Liver (tissue), 9 donors: Measurements from ENCODE around the gene CFAP65. TPM values are rescaled to one million over a fixed set of nuclear protein-coding genes. Genes with fewer than 3 reads are reported as not detected.

Experiments
- DNase-seq: peaks from one replicate; pipeline ENCODE4 v3.0.0-alpha.2; 2017; ENCODE audit warnings: low spot score
- H3K27ac ChIP-seq, 2 donors: one replicate each; pipeline ENCODE4 v1.7.0; 2013; ENCODE audit warnings: inconsistent platforms in 2 of 2, low read length in 2 of 2, control low read depth in 1 of 2, low read depth in 1 of 2, mild to moderate bottlenecking in 1 of 2
- H3K27me3 ChIP-seq, 4 donors: one replicate each; pipeline versions ENCODE4 v1.6.1 to v1.7.0; 2013; ENCODE audit warnings: low read length in 3 of 4, inconsistent platforms in 1 of 4, mild to moderate bottlenecking in 1 of 4, moderate library complexity in 1 of 4; ENCODE audit not compliant: control insufficient read depth in 4 of 4, insufficient read depth in 4 of 4
- H3K36me3 ChIP-seq, 4 donors: one replicate each; pipeline versions ENCODE4 v1.6.1 to v1.7.0; 2013; ENCODE audit warnings: low read length in 3 of 4, mild to moderate bottlenecking in 3 of 4, low read depth in 1 of 4, moderate library complexity in 1 of 4; ENCODE audit not compliant: control insufficient read depth in 4 of 4, insufficient read depth in 3 of 4
- H3K4me1 ChIP-seq, 4 donors: one replicate each; pipeline versions ENCODE4 v1.6.1 to v1.7.0; 2013; ENCODE audit warnings: low read length in 3 of 4, mild to moderate bottlenecking in 3 of 4, moderate library complexity in 1 of 4; ENCODE audit not compliant: control insufficient read depth in 4 of 4, insufficient read depth in 4 of 4
- H3K4me3 ChIP-seq, 3 donors: one replicate each; pipeline versions ENCODE4 v1.6.1 to v1.7.0; 2013; ENCODE audit warnings: low read length in 3 of 3, control low read depth in 1 of 3, low read depth in 1 of 3, mild to moderate bottlenecking in 1 of 3
- H3K9ac ChIP-seq, 2 donors: one replicate each; pipeline ENCODE4 v1.7.0; 2013; ENCODE audit warnings: low read length in 2 of 2, mild to moderate bottlenecking in 2 of 2, moderate library complexity in 2 of 2, control low read depth in 1 of 2, low read depth in 1 of 2
- H3K9me3 ChIP-seq, 4 donors: one replicate each; pipeline versions ENCODE4 v1.6.1 to v1.7.0; 2013; ENCODE audit warnings: low read length in 3 of 4; ENCODE audit not compliant: control insufficient read depth in 4 of 4
- FOXA1 ChIP-seq: IDR thresholded peaks from 2 replicates; pipeline ENCODE4 v1.6.1; 2016; ENCODE audit warnings: antibody characterized with exemption
- JUND ChIP-seq, 2 donors: IDR thresholded peaks; 2 replicates each; pipeline ENCODE4 v1.6.1; 2016; ENCODE audit warnings: antibody characterized with exemption in 2 of 2
- RAD21 ChIP-seq, 2 donors: IDR thresholded peaks; 2 replicates each; pipeline ENCODE4 v1.6.1; 2016; ENCODE audit warnings: antibody characterized with exemption in 2 of 2, mild to moderate bottlenecking in 2 of 2
- RXRA ChIP-seq, 2 donors: IDR thresholded peaks; 2 replicates each; pipeline ENCODE4 v1.6.1; 2017 to 2018; ENCODE audit warnings: antibody characterized with exemption in 2 of 2, mild to moderate bottlenecking in 1 of 2
- SP1 ChIP-seq: IDR thresholded peaks from 2 replicates; pipeline ENCODE4 v1.6.1; 2018; ENCODE audit warnings: antibody characterized with exemption, mild to moderate bottlenecking
- TAF1 ChIP-seq: conservative IDR thresholded peaks from 2 replicates; pipeline ENCODE4 v1.6.1; 2016; ENCODE audit warnings: antibody characterized with exemption, mild to moderate bottlenecking
- WGBS: extraction: QIAGEN DNeasy Blood & Tissue Kit; methylation state at CpG from one replicate; pipeline ENCODE4 v1.1.7; 2013; 5-methylcytosine and 5-hydroxymethylcytosine counted together
- polyA plus RNA-seq, 2 donors: library from polyadenylated mRNA; stranded (reverse) in 1 of 2; unstranded in 1 of 2; fragments of 200-250 nt in 1 of 2; fragments of >200 nt in 1 of 2; fragmentation: Nextera tagmentation in 1 of 2; extraction: Ambion mirVana in 1 of 2; gene quantifications; one replicate each; pipeline versions ENCODE4 v1.2.1 to v1.2.3, GENCODE V29; 2013 to 2015
- total RNA-seq, 2 donors: library from RNA; depleted of rRNA; stranded (reverse); fragments of >200 nt; gene quantifications; one replicate each; pipeline ENCODE4 v1.2.3, GENCODE V29; 2014
- TF ChIP-seq, protein P1 (sequence below): fragments of 150-350 bp; IDR thresholded peaks from 2 replicates; pipeline ENCODE4 v1.5.1; 2017; ENCODE audit warnings: improper control_type of control experiment, low read depth, low read length; ENCODE audit not compliant: missing input control
- TF ChIP-seq, protein P2 (sequence below): IDR thresholded peaks from 2 replicates; pipeline ENCODE4 v1.6.1; 2016; ENCODE audit warnings: antibody characterized with exemption, mild to moderate bottlenecking
- TF ChIP-seq, protein P3 (sequence below): IDR thresholded peaks from 2 replicates; pipeline ENCODE4 v1.6.1; 2016; ENCODE audit warnings: antibody characterized with exemption
- TF ChIP-seq, protein P4 (sequence below): IDR thresholded peaks from 2 replicates; pipeline ENCODE4 v1.6.1; 2016; ENCODE audit warnings: antibody characterized with exemption
- TF ChIP-seq, protein P5 (sequence below): IDR thresholded peaks from 2 replicates; pipeline ENCODE4 v1.6.1; 2016; ENCODE audit warnings: antibody characterized with exemption
- donor health status: healthy.
- donor health status: healthy.
- donor health status: healthy.
- donor health status: healthy.
- donor health status: healthy.

The CFAP65 gene
- total and polyA plus RNA-seq, 4 donors = not detected

DNA sequence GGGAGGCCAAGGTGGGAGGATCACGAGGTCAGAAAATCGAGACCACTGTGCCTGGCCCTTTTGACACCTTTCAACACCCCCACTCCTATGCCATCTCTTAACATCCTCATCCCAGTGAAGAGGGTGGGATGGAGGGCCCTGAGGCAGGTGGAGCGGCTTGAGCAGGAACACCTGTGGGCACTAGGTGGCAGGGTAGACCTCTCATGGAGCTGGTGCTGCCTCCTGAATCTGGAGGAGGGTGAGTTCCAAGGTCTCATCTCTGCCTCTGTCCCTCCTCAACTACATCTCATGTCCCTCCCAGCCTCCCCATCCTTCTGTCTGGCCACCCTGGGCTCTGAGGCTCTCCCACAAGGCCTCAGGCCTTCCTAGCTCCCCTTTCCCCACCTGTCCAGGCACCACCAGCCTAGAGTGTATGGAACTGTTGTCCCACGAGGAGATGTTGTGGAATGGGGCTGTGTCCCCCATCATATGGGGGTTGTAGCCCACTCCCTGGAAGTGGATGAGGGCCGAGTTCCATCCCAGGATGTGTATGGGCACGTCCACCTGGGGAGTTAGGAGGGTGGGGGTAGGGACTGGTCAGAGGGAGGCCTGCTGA lies 31.1 kb downstream of the CFAP65 start:
- H3K9ac ChIP-seq = no peak overlapping the region
- no peaks in the 10 kb centered on the region for H3K36me3 ChIP-seq
- 38% methylated on average over 6 of the region's 6 CpGs for WGBS
- no peak overlapping the region for H3K4me3 ChIP-seq
- DNase-seq = no peak
- no peaks in the 10 kb centered on the region for H3K27me3 ChIP-seq
- H3K4me1 ChIP-seq = no peaks in the 10 kb centered on the region
- no peaks in the 10 kb centered on the region for H3K9me3 ChIP-seq
- peak in 1 of 2 donors; percentile 72 for TF ChIP-seq RAD21 (IDR thresholded peaks at IDR 0.05)
- TF ChIP-seq, protein P1, sequence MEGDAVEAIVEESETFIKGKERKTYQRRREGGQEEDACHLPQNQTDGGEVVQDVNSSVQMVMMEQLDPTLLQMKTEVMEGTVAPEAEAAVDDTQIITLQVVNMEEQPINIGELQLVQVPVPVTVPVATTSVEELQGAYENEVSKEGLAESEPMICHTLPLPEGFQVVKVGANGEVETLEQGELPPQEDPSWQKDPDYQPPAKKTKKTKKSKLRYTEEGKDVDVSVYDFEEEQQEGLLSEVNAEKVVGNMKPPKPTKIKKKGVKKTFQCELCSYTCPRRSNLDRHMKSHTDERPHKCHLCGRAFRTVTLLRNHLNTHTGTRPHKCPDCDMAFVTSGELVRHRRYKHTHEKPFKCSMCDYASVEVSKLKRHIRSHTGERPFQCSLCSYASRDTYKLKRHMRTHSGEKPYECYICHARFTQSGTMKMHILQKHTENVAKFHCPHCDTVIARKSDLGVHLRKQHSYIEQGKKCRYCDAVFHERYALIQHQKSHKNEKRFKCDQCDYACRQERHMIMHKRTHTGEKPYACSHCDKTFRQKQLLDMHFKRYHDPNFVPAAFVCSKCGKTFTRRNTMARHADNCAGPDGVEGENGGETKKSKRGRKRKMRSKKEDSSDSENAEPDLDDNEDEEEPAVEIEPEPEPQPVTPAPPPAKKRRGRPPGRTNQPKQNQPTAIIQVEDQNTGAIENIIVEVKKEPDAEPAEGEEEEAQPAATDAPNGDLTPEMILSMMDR = peak; percentile 48
- TF ChIP-seq, protein P2, sequence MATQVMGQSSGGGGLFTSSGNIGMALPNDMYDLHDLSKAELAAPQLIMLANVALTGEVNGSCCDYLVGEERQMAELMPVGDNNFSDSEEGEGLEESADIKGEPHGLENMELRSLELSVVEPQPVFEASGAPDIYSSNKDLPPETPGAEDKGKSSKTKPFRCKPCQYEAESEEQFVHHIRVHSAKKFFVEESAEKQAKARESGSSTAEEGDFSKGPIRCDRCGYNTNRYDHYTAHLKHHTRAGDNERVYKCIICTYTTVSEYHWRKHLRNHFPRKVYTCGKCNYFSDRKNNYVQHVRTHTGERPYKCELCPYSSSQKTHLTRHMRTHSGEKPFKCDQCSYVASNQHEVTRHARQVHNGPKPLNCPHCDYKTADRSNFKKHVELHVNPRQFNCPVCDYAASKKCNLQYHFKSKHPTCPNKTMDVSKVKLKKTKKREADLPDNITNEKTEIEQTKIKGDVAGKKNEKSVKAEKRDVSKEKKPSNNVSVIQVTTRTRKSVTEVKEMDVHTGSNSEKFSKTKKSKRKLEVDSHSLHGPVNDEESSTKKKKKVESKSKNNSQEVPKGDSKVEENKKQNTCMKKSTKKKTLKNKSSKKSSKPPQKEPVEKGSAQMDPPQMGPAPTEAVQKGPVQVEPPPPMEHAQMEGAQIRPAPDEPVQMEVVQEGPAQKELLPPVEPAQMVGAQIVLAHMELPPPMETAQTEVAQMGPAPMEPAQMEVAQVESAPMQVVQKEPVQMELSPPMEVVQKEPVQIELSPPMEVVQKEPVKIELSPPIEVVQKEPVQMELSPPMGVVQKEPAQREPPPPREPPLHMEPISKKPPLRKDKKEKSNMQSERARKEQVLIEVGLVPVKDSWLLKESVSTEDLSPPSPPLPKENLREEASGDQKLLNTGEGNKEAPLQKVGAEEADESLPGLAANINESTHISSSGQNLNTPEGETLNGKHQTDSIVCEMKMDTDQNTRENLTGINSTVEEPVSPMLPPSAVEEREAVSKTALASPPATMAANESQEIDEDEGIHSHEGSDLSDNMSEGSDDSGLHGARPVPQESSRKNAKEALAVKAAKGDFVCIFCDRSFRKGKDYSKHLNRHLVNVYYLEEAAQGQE = no peak
- H3K27ac ChIP-seq = no peak overlapping the region

DNA sequence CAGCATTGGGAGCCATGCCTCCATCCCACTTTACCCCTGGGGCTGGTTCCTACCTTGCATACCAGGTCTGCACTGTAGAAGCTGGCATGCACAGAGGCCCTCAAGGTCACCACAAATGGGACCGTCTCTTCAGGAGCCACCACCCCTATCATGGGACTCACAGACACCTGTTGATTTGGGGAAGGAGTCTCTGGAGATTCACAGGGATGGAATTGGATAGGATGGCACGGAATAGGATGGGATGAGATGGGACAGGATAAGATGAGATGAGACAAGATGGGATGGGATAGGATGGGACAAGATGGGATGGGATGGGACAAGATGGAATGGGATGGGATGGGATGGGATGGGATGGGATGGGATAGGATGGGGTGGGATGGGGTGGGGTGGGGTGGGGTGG lies 32.0 kb downstream of the CFAP65 start:
- no peak for DNase-seq
- Histone ChIP-seq H3K27me3 (no peaks in the 10 kb centered on the region), H3K9ac (no peak overlapping the region), H3K36me3 (no peaks in the 10 kb centered on the region), H3K9me3 (no peaks in the 10 kb centered on the region), H3K4me3 (no peak overlapping the region), H3K27ac (no peak overlapping the region), H3K4me1 (no peaks in the 10 kb centered on the region)
- WGBS = 84% methylated on average over 2 of the region's 2 CpGs
- TF ChIP-seq, protein P1 = no peak
- TF ChIP-seq JUND (IDR thresholded peaks at IDR 0.05) = no peak

DNA sequence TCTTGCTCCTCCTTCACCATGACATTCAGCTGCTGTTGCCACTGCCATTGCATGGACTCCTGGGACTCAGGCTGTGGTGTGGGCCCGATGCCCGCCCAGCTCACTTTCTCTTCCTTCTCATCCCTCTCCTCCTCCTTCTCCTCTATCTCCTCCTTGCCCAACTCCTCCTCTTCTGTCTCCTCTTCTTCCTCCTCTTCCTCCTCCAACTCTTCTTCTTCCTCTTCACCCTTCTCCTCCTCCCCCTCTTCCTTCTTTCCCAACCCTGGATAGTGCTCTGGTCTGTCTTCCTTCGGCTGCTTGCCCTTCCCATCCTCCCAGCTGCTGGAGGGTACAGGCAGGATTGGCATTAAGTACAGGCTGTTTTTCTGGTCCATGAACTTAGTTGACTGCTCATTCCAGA lies 37.3 kb downstream of the CFAP65 start:
- no peak for DNase-seq
- WGBS = 95% methylated on average over 3 of the region's 3 CpGs
- Histone ChIP-seq H3K4me3 (no peak overlapping the region), H3K27me3 (no peaks in the 10 kb centered on the region), H3K27ac (no peak overlapping the region), H3K36me3 (no peaks in the 10 kb centered on the region), H3K4me1 (peaks cover 4 to 30% (median 17%) of the 10 kb centered on the region in 4 donors), H3K9ac (no peak overlapping the region), H3K9me3 (no peaks in the 10 kb centered on the region)
- TF ChIP-seq RXRA (IDR thresholded peaks at IDR 0.05) (no peak), SP1 (no peak), FOXA1 (no peak), TAF1 (no peak)
- TF ChIP-seq, protein P3, sequence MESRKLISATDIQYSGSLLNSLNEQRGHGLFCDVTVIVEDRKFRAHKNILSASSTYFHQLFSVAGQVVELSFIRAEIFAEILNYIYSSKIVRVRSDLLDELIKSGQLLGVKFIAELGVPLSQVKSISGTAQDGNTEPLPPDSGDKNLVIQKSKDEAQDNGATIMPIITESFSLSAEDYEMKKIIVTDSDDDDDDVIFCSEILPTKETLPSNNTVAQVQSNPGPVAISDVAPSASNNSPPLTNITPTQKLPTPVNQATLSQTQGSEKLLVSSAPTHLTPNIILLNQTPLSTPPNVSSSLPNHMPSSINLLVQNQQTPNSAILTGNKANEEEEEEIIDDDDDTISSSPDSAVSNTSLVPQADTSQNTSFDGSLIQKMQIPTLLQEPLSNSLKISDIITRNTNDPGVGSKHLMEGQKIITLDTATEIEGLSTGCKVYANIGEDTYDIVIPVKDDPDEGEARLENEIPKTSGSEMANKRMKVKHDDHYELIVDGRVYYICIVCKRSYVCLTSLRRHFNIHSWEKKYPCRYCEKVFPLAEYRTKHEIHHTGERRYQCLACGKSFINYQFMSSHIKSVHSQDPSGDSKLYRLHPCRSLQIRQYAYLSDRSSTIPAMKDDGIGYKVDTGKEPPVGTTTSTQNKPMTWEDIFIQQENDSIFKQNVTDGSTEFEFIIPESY = no peak
- TF ChIP-seq, protein P4, sequence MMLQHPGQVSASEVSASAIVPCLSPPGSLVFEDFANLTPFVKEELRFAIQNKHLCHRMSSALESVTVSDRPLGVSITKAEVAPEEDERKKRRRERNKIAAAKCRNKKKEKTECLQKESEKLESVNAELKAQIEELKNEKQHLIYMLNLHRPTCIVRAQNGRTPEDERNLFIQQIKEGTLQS = no peak
- TF ChIP-seq, protein P5, sequence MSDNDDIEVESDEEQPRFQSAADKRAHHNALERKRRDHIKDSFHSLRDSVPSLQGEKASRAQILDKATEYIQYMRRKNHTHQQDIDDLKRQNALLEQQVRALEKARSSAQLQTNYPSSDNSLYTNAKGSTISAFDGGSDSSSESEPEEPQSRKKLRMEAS = no peak
- TF ChIP-seq, protein P2 = no peak
